HG02763 (cell line): ENCODE measurements around the gene CDC42BPB.

Source experiments
- ATAC-seq: cut with Tn5 transposase; IDR thresholded peaks from one replicate; pipeline ENCODE4 v1.9.1; 2021; ENCODE audit warnings: mild to moderate bottlenecking, moderate library complexity; ENCODE audit not compliant: unreplicated experiment

Gene CDC42BPB

GRCh38 chr14:103001226-103001625, 56.1 kb downstream of the CDC42BPB start:
- ATAC-seq = no peak

GRCh38 chr14:103000291-103000921, 56.9 kb downstream of the CDC42BPB start:
- no peak for ATAC-seq

DNA sequence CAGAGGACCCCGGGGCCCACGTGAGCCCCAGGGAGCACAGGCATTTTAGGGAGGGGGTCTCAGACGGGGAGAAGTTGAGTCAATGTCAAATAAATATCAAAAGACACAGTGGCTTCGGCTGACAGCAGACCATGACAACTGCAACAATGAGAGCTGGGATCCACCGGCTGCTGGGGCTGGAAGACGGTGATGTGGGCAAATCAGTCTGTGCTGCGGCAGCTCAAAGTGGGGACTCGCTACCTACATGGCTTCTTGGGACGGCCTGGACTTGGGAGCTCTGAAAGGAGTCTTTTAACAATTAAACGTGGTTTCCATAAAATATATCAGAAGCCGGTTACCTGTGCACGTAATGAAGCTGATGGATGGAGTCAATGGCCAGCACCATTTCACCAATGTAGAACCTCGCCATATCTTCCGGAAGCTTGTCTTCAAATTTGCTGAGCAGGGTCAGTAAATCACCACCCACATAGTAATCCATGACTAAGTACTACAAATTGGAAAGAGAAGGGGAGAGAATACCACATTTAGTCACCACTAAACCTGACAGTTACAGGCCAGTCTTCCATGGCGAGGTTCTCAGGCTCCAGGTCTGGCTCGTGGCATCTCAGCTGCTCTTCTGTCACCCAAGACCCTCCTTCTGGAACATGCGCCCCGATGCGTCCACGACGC, 58.0 kb downstream of the CDC42BPB start:
- ATAC-seq = no peak

DNA sequence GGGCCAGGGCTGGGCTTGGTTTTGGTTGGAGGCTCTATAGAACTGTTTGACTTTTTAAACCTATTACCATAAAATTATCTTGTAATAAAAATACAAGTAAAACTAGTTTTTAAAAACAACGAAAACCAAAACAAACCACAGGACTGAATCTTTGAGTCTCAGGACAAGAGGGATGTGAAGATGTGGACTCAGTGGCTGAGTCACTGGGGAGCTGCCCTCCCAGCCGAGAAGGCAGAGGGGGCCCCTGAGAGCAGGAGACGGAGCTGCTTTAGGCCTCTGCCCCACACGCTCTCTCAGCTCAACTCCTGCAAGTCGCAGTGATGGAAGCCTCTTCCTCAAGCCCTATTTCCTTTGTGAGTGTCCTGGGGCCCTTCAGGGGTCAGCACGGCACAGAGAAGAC, 59.0 kb downstream of the CDC42BPB start:
- ATAC-seq = no peak

GRCh38 chr14:102996941-102997340, 60.4 kb downstream of the CDC42BPB start:
- no peak for ATAC-seq

- no peak for ATAC-seq
Observed at GRCh38 chr14:102994689-102995088, 62.7 kb downstream of the CDC42BPB start.

- ATAC-seq = no peak
Observed at GRCh38 chr14:102993523-102993922, 63.8 kb downstream of the CDC42BPB start.

- ATAC-seq = no peak
Observed at GRCh38 chr14:102991376-102991775, 66.0 kb downstream of the CDC42BPB start.

GRCh38 chr14:102988054-102988453, 69.3 kb downstream of the CDC42BPB start:
- ATAC-seq = no peak

- ATAC-seq = no peak
Observed at GRCh38 chr14:102986810-102987579, 70.4 kb downstream of the CDC42BPB start.

- peak; percentile 76 for ATAC-seq
Observed at GRCh38 chr14:102985665-102986064, 71.7 kb downstream of the CDC42BPB start.

DNA sequence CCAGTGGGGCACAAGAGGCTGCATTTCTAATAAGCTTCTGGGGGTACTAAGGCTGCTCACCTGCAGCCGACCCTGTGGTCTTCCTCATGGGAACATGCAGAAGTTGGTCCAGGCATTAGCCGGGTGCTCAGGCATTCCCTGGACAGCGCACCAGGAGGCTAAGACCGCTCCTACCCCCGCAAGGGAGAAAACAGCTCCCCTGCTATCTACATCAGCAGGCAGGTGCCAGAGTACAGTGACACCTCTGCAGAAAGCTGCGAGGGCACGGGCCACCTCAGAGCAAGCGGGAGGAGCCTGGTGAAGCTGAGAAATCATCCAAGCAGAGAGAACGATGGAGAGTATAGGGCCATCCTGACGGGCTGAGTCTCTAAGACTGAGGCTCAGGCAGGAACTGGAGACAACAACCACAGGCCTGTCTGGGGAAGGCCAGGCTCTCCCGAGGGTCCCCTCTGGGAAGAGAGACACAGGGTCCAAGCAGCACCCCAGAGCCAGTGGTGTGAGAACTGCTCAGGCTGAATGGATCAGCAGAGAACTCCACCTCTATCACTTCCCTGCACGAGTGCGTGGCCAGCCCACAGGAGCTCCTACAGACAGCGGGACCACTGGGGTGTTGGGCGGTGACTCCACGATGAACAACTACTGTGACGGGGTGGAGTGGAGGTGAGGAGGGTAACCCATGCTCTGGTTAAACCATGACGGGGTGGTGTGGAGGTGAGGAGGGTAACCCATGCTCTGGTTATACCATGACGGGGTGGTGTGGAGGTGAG, 72.8 kb downstream of the CDC42BPB start:
- no peak for ATAC-seq

GRCh38 chr14:102983496-102983895, 73.9 kb downstream of the CDC42BPB start:
- no peak for ATAC-seq

DNA sequence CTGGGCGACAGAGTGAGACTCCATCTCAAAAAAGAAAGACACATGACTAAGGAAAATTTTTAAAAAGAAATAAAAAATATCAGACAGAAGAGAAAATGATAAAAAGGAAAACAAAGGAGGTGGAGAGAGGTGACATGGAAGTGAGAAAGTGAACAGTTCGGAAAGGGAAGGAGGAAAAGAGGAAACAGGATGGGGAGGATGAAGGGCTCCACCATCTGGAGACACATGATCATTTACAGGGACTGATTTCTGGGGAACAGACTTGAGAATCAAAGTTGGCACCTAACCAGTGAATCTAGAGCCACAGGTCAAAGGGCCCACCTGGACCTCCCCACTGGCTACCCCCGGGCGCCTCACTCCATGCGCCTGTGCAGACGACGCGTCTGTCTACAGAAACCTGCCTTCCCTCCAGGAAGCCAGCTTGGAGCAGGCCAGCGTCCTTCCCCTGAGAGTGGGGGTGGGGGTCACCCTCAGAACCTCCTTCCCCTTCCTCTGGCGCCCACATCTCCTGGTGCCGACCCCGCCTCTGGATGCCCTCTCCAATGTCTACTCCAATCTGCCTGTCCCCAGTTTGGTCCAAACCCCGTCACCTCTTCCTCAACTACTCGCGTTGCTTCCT, 74.4 kb downstream of the CDC42BPB start:
- no peak for ATAC-seq

- no peak for ATAC-seq
Observed at GRCh38 chr14:102980409-102980810, 76.9 kb downstream of the CDC42BPB start.

DNA sequence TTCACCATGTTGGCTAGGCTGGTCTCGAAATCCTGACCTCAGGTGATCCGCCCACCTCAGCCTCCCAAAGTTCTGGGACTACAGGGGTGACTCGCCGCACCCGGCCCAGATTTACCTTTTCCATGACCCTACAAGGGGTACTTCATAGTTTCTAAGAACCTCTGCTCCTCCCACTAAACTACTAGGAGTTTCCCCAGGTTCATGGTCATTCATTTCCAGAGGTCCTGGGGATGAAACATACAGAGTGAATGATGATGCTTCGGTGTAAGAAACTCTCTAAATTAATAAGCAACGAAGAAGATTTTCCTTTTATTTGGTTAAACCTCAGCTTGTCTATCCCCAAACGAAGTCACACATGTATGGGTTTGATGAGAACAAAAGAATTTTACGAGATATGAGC, 77.9 kb downstream of the CDC42BPB start:
- no peak for ATAC-seq

GRCh38 chr14:102977475-102977874, 79.9 kb downstream of the CDC42BPB start:
- ATAC-seq = no peak

DNA sequence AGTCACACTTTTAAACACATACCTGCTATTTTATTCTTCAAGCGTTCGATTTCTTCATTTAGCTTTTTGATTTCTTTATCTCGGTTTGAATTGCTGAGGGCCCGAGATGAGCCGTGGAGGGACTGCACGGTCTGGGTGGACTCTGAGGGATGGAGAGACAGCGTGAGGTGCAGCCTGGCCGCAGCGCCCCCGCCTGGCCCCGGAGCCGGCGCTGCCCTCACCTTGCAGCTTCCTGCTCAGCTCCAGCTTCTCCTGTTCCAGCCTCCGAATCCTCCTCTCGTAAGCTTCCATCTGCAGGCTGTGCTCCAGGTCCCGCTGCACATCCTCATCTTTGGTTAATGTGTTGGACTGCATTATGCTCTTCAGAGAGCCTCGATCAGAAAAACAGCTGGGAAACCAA, 81.7 kb downstream of the CDC42BPB start:
- no peak for ATAC-seq

- ATAC-seq = no peak
Observed at GRCh38 chr14:102973706-102974285, 83.6 kb downstream of the CDC42BPB start.

DNA sequence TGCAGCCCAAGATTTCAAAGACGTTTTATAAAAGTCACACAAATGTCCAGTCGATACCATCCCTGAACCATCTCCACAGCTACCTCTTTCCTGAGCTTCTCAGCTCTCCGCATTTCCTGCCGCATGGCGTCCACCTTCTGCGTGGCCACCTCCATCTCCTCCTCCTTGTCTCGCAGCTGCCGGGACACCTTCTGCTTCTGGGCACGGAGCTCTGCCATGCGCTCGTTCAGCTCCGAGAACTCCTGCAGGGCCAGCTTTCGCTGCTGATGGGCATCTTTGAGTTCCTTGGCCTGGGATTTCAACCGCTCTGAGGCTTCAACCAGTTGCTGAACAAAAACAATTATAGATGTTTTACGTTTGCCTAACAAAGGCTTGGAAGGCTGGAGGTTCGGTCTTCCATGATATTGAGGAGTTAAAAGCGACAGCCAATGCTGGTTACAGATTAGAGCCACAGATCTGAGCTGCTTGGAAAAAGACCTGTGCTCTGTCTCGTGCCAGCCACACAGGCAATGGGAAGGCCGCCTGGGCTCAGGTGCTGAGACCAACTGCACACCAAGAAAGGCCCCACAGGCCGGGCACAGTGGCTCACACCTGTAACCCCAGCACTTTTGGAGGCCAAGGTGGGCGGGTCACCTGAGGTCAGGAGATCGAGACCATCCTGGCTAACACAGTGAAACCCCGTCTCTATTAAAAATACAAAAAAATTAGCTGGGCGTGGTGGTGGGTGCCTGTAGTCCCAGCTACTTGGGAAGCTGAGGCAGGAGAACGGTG, 85.3 kb downstream of the CDC42BPB start:
- ATAC-seq = no peak
